Activated effector memory CD4-positive, alpha-beta T cell treated with Interleukin-2 at 50 U/mL for 16 hours (primary cell): ENCODE results near the gene TSHZ2.
"Not testable (repeated sequence)": the region's sequence is repeated elsewhere in the genome, so short reads cannot be mapped to it uniquely, and the experiment has no call there.

ENCODE experiments used
- DNase-seq: peaks from one replicate; pipeline ENCODE4 v3.0.0-alpha.2; 2020

Gene TSHZ2

DNA sequence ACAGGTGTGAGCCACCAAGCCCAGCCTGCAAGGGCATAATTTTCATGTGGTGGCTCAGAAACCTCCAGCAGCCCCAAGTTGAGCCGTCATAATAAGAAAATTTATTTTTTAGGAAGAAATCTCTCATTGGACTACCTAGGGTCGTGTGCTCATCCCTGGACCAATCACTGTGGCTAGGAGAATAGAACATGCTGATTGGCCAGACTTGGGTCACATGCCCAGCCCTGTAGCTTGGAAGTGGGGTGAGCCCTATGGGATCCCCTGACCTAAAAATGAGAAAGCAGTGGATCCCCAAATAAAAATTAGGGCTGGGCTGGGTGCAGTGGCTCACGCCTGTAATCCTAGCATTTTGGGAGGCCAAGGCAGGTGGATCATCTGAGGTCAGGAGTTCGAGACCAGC, 466.2 kb downstream of the TSHZ2 start:
- no peak for DNase-seq

DNA sequence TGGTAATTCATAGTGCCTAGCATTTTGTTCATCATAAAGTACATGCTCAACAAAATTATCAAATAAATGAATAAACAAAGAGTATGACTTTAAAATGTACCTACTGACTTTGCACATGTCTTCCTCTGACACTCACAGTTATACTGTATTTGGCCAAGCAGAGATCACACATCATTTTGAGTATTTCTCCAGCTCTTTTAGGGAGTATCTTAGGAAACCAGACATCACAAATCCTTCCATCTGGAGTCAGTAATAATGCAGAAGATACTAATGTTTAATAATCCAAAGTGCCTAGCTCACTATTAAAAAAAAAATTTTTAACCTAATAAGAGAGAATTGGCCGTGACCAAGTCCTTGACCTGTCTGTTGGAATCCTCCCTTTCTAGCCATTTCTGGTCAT, 466.9 kb downstream of the TSHZ2 start:
- DNase-seq, result no peak

DNA sequence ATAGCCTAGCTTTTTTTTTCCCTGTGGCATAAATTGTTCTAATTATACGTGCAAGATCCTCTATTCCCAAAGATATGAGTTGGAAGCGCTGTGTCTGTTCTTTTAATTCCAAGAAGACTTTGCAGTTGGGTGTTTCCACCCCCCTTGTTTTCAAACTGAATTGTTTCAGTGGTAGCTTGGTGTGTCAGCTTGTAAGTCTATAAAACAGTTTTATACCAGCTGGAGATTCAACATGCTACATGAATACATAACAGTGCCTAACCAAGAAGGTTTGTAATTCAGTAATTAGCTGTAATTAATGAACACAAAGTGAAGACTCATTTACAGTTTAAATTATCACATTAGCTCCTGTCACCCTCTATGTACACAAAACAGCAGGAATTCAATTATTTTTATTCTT, 467.5 kb downstream of the TSHZ2 start:
- DNase-seq, result no peak

DNA sequence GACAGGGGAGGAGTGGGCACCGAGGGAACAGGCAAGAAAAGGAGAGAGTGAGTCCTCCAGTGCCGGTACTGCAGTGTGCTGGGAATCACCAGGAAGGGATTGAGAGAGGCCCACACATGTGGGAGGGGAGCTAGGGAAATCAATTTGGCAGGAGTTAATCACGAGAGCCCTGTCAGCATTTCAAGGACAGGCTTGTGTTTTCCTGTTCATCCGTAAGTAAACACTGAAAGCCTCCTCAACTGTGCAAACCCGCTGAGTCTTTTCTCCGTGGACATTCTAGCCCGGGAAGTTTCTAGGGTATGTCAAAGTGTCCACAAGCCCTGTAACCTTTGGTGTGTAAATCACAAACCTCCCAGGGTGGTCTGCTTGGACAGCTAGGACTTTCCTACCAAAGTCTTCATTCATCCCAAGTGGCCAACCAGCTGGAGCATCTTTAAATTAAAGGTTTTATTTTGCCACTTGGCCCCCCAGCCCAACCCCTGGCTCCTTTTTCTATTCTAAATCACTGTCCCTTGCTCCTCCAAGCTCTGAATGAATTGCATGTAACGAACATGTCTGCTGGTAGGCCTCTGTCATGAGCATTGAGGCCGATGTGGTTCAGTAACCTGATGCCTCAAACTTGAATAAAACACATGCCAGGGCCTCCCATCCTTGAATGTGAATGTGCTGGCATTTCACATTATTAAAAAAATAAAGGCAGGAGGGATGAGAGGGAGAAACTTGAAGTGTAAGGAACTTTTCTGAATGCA, 472.4 kb downstream of the TSHZ2 start:
- no peak for DNase-seq

DNA sequence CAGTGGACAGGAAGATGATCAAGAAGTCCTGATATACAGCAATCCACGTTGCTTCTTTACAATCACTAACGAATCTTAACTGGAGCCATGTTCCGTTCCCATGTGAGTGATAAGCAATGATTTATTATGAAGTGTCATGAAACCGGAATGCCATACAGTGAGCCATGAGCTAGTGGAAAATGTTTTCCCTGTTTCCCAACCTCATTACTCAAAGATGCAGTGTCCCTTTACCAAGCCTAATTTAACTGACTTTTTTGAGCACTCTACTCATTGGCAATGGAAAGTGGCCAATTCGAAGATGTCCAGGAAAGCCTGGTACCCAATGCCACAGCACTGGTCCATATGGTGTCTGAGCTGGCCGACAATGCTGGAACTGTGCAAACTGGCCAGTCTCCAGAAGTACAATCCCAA, 473.2 kb downstream of the TSHZ2 start:
- DNase-seq, result no peak

DNA sequence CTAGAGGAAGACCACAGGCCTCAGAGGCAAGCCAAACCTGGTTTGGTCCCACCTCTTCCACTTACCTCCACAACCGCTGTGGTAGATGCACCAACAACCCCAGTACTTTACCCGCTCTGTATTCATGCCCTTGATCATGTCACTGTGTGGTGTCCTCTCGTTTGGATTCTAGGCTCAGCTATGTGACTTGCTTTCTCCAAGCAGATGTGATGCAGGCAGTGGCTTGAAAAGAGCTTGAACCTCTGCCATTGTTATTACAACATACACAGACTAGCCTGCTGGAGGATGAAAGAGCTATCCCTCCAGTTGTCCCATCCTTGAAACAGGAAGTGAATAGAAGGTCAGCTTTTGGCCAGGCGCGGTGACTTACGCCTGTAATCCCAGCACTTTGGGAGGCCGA, 473.8 kb downstream of the TSHZ2 start:
- DNase-seq, result no peak

DNA sequence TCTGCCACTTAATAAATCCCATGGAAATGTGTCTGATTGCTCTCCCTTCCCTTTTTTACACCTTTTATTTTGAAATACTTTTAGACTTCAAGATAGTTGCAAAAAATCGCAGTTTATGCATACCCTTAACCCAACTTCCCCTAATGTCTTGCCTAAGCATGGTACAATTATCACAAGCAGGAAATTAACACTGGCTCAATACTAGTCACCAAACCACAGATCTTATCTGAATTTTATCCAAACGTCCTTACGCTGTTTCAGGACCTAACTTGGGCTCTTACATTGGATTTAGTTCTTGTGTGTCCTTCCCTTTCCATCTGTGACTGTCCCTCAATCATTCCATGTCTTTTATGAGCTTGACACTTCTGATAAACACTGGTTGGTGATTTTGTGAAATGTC, 475.2 kb downstream of the TSHZ2 start:
- no peak for DNase-seq

DNA sequence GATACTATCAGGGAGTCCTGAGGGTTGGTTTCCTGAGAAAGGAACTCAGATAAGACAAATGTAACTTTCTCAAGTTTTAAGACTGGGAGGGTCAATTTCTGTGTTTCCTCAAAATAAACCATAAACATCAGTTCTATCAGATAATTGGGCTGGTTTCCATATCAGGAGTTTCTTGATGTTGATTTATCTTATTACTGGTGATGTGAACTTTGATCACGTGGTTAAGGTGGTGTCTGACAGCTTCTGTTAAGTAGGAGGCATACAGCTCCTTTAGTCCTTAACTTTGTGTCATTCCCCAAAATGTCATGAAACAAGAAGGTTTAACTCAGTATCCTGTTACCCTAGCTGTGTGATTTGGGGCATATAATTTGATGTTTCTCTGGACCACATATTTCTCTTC, 476.3 kb downstream of the TSHZ2 start:
- DNase-seq, result no peak

DNA sequence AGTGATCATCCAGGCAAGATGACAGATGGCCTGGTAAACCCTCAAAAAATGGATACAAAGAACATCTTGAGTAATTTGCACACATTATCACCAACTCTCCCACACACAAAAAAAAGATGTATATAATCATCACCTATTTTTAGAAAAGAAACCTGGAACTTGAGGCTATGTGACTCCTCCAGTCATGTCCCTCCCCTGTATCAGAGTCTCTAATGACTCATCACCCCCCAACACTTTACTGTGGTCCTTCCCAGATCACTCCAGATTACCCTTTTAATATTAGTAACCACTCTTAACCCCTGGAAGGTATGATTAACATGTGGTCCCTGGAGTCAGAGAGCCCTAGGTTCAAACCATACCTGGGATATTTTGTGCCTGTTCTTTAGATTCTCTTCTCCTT, 476.7 kb downstream of the TSHZ2 start:
- DNase-seq, result no peak

DNA sequence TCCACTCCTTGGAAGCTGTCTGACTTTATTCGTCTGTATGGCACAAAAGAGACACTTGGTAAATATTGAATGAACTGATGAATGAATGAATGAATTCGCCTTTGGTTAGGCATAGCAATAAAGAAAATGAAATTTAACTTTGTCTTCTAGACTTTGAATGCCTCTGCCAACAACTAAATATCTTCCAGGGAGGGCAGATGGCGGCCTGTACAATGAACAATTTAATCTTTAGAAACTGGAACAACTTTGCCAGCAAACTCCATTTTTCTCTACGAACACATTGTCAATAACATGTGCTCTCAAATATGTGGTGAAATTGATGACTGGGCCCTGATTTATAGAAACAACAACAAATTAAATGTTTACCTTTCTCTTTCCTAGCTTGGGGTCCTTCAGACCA, 480.9 kb downstream of the TSHZ2 start:
- no peak for DNase-seq

DNA sequence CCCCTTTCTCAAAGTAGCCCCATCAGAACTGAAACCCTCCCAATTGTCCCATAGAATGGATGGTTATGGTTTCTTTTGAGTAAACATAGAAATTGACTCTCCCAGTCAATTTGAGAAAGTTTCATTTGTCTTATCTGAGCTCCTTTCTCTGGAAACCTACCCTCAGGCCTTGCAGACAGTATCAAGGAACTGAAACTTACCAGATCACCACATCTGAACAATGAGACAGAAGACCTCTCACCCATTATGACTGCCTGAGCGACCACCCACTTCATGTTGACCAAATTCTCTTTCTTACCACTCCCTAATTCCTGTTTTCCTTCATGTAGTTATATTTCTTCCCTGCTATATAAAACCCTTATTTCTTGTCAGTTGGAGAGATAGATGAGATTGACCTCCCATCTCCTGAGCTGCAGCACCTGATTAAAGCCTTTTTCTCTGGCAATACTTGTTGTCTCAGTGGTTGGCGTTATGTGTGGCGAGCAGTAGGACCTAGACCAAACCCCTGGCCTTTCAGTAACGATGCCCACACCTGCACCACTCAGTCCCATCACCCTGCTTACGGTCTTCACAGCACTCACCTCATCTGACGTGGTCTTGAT, 482.6 kb downstream of the TSHZ2 start:
- DNase-seq, result no peak

DNA sequence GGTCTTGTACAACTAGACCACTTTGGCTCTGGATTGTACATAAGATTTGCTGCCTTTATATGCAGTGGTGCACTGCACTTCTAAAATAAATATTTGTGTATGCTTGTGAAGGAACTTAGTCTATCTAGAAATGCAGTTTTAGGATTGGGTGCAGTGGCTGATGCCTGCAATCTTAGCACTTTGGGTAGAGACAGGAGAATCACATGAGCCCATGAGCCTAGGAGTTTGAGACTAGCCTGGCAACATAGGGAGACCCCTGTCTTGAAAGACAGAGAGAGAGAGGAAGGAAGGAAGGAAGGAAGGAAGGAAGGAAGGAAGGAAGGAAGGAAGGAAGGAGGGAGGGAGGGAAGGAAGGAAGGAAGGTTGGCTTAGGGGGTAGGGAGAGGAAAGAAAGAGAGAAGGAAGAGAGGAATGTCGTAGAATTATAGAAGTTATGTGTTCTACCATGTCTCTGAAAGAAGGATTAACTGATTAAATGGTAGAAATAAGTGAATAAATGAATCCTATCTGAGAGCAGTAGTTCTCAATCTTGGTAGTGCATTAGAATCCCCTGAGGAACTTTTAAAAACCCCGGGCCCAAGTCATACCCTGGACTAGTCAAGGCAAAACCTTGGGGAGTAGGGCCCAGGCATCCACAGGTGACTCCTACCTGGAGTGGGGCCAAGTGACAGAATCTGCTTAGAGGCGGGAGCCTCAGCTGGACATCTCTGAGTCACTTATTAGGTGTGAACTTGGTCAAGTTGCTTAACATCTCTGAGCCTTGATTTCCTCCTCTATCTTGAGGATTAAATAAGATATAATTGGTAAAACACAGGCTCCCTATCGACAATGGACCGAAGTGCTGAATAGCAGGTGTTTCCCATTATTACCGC, 491.2 kb downstream of the TSHZ2 start:
- no peak for DNase-seq

DNA sequence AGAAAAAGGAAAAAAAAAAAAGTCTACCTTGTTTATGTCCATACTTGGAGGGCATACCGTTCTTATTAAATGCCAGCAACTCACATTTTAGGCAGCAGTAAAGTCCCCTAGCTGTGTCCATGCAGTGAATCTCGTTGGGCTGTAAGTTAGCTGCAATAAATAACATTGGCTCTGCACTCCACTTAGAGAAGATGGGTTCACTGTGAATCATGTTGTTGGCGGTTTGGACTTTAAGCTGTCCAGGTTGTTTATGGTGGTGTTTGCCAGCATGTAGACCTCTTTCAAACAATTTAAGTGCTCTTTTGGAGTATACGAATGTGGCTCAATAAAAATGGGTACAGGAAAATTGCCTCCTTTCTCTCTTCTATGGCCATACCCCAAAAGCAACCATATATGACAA, 494.1 kb downstream of the TSHZ2 start:
- DNase-seq, result no peak

DNA sequence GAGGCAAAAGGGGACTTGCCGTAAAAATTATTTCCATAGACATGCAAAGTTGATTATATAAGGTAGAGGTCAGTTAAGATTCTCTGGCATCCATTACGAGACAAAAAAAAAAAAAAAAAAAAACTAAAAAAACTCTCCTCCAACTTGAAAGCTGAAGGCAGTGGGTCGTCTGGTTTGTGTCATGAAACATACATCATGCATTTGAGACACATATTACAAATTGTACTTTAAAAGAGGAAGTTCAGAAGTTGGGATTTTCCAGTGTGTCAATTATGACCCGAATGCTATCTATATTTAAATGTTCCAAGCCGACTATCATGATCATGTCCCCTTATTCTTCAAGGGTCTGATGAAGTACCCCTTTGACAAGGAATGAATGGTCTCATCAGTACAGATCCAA, 496.4 kb downstream of the TSHZ2 start:
- DNase-seq, result no peak

DNA sequence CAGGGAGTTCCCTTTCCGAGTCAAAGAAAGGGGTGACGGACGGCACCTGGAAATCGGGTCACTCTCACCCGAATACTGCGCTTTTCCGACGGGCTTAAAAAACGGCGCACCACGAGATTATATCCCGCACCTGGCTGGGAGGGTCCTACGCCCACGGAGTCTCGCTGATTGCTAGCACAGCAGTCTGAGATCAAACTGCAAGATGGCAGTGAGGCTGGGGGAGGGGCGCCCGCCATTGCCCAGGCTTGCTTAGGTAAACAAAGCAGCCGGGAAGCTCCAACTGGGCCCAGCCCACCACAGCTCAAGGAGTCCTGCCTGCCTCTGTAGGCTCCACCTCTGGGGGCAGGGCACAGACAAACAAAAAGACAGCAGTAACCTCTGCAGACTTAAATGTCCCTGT, 500.7 kb downstream of the TSHZ2 start:
- DNase-seq, result not testable (repeated sequence)

DNA sequence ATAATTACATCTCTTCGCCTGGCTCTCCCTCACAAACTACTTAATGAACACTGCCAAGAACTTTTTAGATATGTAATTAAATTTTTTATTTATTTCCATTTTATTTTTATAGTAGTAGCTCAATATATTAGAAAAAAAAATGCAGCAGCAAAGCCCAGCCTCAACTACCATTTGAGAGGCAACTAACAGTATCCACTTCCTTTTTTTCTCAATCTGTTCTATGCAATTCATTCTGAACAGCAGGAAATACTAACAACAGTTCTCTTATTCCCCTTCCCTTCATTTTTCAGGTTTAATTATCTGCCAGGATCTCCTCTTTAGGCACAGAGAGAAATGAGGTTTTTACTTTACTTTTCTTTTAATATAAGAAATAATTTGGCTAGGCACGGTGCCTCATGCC, 508.8 kb downstream of the TSHZ2 start:
- no peak for DNase-seq

DNA sequence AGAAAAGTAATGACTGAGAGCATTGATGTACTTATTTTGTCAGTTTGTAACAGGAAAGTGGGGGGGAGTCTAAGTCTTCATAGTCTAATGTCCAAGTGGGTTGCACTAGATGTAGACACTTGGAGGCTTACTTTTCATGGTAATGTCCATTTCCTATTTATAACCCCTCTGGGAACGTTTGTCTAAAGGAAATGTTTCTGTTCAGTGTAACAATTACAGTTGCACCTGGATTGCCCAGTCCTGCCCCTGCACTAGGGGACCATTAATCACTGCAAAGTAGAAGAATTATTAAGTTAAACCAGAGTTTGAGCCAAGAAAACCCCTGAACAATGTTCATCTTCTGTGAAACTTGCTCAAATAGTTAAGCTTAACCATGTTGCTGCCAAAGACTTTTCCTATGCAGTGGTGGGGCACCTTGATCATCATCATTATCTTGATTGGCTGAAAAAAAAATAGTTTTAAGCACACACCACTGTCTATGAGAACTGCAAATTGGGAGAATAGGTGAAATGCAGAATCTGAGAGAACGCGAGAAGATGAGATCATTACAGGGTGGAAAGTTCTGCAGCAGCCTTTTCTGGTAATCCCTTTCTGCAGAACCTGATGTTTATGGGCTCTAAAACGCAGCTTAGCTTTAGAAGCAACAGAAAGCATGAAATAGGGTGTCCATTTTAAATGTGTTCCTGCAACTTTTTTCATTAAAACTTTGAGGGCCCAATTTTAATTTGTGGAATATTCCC, 515.5 kb downstream of the TSHZ2 start:
- no peak for DNase-seq

DNA sequence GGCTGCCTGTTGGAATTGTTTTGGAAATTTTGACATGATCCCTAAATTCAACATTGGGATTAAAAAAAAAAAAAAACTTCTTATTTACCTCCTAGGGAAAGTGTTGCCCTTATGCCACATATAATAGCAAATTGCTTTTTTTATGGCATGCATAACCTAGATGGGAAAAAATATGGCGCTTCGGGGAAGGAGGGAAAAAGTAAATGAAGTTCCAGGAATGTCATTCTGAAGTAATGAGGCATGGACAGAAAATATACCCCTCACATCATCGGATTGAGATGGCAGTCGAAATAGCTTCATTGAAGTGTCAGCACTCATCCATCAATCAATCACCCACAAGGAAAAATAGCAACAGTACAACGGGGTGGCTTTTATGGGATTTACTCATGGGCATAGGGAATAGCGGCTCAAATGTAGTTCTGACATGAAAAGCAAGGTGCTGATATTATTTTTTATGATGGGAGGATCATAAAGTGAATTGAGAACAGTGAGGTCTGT, 516.7 kb downstream of the TSHZ2 start:
- DNase-seq, result no peak

DNA sequence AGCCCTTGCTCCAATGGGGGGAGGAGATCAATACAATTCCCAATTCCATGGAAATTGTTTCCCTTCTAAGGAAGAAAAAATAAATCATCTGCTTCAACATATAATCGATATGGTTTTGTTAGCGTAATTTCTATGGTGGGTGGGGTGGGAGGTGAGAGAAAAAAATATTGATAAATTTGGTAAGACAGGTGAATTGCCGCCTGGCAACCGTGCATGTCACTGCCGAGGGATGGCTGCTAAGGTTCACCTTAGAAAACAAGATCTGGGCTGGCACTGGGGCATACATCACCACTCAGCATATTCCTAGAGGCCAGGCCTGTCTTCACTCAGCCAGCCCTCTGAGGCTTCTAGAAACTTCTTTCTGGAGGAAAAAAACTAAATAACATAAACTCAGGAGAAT, 517.4 kb downstream of the TSHZ2 start:
- DNase-seq, result no peak

DNA sequence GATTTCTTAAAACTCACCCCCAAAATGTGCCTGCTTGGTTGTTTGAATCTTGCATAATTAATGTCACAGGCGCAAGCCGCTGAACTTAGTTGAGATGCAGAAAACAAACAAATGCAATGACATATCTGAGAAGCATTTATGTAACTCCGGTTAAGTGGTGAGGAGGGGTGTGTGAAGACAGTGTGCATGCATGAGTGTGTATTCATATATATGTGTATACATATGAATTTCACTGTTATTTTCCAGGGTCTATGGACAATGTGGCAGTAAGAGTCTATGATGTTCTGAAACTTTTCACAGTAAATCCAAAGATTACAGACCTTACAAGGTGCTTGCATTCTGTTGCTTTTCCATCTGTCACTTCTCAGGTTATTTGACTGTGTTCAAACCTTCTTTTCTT, 518.5 kb downstream of the TSHZ2 start:
- DNase-seq, result no peak

DNA sequence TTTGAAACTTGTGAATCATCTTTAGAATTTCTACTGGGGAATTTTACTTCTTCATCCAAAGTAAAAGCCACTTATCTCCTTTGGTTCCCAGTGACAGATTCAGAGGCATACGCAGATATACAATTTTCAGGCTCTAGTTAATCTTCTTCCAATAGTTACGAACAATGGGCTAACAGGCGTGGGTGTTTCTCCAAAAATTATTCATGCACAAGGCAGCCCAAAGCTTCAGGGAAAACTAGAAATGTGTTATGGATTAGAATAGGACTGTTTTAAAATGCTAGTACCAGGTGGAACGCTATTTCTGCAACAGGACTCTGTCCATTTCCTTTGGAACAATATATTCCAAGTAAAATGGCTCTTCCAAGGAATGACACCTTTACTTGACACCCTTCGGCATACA, 519.3 kb downstream of the TSHZ2 start:
- DNase-seq, result no peak

DNA sequence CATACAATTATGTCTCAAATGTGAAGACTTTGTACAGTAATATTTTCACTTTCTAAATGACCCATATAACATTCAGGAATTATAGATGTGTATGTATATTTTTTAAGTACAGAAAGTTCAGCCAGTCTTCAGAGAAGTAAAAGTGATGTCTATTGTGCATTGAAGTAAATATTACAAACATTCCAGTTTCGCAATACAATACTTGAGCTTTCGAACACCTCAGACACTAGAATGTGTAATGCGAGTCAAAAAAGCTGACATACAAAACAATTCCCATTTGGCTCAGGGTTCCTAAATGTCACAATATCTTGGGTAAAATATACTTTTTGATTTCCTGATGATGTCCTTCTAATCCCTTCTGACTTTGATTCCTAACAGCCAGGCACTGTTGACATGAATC, 520.1 kb downstream of the TSHZ2 start:
- no peak for DNase-seq

DNA sequence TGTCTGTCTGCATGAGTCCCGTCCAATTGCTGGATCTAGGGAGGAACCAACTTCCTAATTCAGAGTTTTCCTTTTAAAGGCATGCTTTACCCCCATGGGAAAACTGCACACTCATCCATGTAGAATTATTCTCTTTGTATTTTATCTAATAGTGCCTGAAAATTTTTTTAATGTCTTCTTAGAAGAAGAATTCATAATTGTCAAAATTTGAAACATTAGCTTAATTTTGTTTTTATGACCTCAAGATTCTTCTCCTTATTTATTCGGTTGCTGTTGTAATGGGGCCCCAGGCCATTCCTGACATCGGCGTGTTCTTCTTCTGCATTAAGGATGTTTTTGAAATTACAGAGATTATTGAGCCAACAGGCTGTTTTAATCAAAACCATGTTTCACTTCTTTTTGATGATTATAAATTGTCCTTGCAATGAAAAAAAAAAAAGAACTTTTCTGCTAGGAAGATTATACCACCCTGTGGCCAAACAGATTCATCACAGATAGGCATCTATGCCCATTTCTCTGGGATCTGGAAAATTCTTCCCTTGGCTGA, 521.2 kb downstream of the TSHZ2 start:
- DNase-seq, result no peak
